ENCODE measurements around the gene ARID2.

- TF ChIP-seq CTCF (conservative IDR thresholded peaks at IDR 0.05; ENCODE audit: low read depth in 2 of 2) (no peak), CREB1 (CRISPR knock-in tag; IDR thresholded peaks at IDR 0.05; ENCODE audit: low read depth) (no peak), EZH2 (IDR thresholded peaks at IDR 0.05; ENCODE audit: low read depth, unreplicated experiment) (no peak), EZH2phosphoT487 (IDR thresholded peaks at IDR 0.05; ENCODE audit: unreplicated experiment) (no peak), POLR2AphosphoS5 (IDR thresholded peaks at IDR 0.05; ENCODE audit: low read depth) (no peak)
These were observed 1.8 kb downstream of the ARID2 start for GRCh38 chr12:45731190-45731775.
